ENCODE measurements around the gene GNG13. TPM values are rescaled to one million over a fixed set of nuclear protein-coding genes. Genes with fewer than 3 reads are reported as not detected.

The GNG13 gene
- total RNA-seq, 1 donor from 2014 or later: not detected

GRCh38 chr16:819336-820043, 19.0 kb upstream of the GNG13 start:
- TF ChIP-seq, protein P1, sequence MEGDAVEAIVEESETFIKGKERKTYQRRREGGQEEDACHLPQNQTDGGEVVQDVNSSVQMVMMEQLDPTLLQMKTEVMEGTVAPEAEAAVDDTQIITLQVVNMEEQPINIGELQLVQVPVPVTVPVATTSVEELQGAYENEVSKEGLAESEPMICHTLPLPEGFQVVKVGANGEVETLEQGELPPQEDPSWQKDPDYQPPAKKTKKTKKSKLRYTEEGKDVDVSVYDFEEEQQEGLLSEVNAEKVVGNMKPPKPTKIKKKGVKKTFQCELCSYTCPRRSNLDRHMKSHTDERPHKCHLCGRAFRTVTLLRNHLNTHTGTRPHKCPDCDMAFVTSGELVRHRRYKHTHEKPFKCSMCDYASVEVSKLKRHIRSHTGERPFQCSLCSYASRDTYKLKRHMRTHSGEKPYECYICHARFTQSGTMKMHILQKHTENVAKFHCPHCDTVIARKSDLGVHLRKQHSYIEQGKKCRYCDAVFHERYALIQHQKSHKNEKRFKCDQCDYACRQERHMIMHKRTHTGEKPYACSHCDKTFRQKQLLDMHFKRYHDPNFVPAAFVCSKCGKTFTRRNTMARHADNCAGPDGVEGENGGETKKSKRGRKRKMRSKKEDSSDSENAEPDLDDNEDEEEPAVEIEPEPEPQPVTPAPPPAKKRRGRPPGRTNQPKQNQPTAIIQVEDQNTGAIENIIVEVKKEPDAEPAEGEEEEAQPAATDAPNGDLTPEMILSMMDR (IDR thresholded peaks at IDR 0.05; ENCODE audit: unreplicated experiment): no peak
- H3K36me3 Mint-ChIP-seq (ENCODE audit: insufficient read depth): no peaks in the 10 kb centered on the region
- H3K27me3 Mint-ChIP-seq: peaks cover 9% of the 10 kb centered on the region
- H3K27ac Mint-ChIP-seq: no peak overlapping the region
- H3K9me3 Mint-ChIP-seq (ENCODE audit: low read depth): no peaks in the 10 kb centered on the region
- H3K4me1 Mint-ChIP-seq (ENCODE audit: low read depth): no peaks in the 10 kb centered on the region
- DNase-seq (ENCODE audit: low spot score, unreplicated experiment): no peak
- H3K4me3 Mint-ChIP-seq (ENCODE audit: low read depth): no peak overlapping the region

DNA sequence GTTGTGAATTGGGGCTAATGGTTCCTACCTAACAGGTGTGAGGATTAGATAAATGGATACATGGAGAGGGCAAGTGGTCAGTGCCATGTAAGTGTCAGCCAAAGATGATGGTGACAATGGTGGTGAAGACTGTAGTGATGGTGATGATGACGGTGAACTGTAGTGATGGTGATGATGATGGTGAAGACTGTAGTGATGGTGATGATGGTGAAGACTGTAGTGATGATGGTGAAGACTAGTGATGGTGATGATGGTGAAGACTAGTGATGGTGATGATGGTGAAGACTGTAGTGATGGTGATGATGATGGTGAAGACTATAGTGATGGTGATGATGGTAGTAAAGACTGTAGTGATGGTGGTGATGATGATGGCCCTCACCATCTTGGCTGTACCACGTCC, 18.1 kb upstream of the GNG13 start:
- TF ChIP-seq, protein P1 (IDR thresholded peaks at IDR 0.05; ENCODE audit: unreplicated experiment): no peak
- DNase-seq (ENCODE audit: low spot score, unreplicated experiment): no peak
- Mint-ChIP-seq H3K4me3 (ENCODE audit: low read depth) (no peak overlapping the region), H3K27me3 (peaks cover 12% of the 10 kb centered on the region), H3K4me1 (ENCODE audit: low read depth) (no peaks in the 10 kb centered on the region), H3K9me3 (ENCODE audit: low read depth) (no peaks in the 10 kb centered on the region), H3K27ac (no peak overlapping the region), H3K36me3 (ENCODE audit: insufficient read depth) (no peaks in the 10 kb centered on the region)

DNA sequence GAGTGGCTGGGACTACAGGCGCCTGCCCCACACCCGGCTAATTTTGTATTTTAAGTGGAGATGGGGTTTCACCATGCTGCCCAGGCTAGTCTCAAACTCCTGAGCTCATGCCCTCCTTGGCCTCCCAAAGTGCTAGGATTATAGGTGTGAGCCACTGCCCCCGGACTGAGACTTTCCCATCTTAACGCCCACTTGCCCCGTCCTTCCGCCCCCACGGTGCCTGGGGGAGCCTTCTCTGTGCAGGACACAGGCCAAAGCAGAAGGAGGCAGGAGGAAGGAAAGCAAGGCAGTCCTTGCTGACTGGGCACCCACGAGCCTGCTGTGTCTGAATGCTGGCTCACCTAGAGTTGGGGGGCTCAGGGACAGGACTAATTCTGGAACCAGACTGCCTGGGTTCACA, 17.6 kb upstream of the GNG13 start:
- TF ChIP-seq, protein P1 (IDR thresholded peaks at IDR 0.05; ENCODE audit: unreplicated experiment): no peak

DNA sequence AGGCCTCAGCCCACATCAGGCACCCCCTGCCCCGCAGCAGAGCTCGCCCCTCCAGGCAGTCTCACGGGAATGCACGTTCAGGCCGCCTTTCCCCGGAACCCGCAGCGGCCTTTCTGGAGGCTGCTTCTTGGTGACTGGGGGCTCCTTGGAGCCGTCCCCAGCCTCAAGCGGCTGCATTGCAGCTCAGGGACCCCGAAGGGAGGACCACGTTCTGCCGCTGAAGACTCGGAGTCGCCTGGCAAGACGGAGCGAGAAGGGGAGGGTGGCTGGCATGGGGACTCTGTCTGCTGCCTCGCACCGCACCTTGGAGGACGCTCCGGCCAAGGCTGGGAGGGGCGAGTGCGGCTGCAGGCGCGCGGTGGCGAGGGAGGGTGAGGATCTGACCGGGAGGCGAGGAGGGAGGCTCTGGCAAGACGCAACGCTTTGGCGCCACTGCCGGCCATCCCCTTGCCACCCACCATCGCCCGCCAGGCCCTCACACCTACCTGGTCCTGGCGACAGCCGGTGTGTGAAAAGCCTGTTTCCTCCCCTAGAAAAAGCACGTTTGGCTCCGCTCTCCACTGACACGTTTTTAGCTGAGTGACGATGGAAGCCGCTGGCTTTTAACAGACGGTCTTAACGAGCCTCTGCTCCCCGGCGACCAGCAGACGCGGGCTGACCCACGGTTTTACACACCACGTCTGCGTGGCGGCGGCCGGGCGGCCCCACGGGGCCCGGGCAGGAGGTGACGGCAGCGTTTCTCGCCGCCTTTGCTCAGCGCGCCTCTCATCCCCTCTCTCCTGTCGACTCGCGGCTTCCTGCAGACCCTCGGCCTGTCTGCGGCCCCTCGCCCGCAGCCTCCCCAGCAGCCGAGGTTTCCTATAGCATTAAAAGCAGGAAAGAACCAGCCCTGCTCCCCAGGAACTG, 16.7 kb upstream of the GNG13 start:
- no peak overlapping the region for H3K4me3 Mint-ChIP-seq (ENCODE audit: low read depth)
- TF ChIP-seq, protein P1 (IDR thresholded peaks at IDR 0.05; ENCODE audit: unreplicated experiment): no peak
- H3K36me3 Mint-ChIP-seq (ENCODE audit: insufficient read depth): no peaks in the 10 kb centered on the region
- peaks cover under 1% of the 10 kb centered on the region for H3K9me3 Mint-ChIP-seq (ENCODE audit: low read depth)
- H3K4me1 Mint-ChIP-seq (ENCODE audit: low read depth): no peaks in the 10 kb centered on the region
- H3K27me3 Mint-ChIP-seq: peaks cover 18% of the 10 kb centered on the region
- no peak overlapping the region for H3K27ac Mint-ChIP-seq
- DNase-seq (ENCODE audit: low spot score, unreplicated experiment): no peak

More for the DNA sequence above, 17.6 kb upstream of the GNG13 start:
- peaks cover 12% of the 10 kb centered on the region for H3K27me3 Mint-ChIP-seq
- no peaks in the 10 kb centered on the region for H3K9me3 Mint-ChIP-seq (ENCODE audit: low read depth)
- no peak for DNase-seq (ENCODE audit: low spot score, unreplicated experiment)
- H3K4me1 Mint-ChIP-seq (ENCODE audit: low read depth): no peaks in the 10 kb centered on the region
- no peaks in the 10 kb centered on the region for H3K36me3 Mint-ChIP-seq (ENCODE audit: insufficient read depth)
- H3K4me3 Mint-ChIP-seq (ENCODE audit: low read depth): no peak overlapping the region
- H3K27ac Mint-ChIP-seq: no peak overlapping the region

- H3K27me3 Mint-ChIP-seq: peaks cover 21% of the 10 kb centered on the region
- H3K4me1 Mint-ChIP-seq (ENCODE audit: low read depth): no peaks in the 10 kb centered on the region
- DNase-seq (ENCODE audit: low spot score, unreplicated experiment): no peak
- TF ChIP-seq, protein P1 (IDR thresholded peaks at IDR 0.05; ENCODE audit: unreplicated experiment): no peak
- H3K27ac Mint-ChIP-seq: no peak overlapping the region
- H3K36me3 Mint-ChIP-seq (ENCODE audit: insufficient read depth): peaks cover 3% of the 10 kb centered on the region
- no peak overlapping the region for H3K4me3 Mint-ChIP-seq (ENCODE audit: low read depth)
- H3K9me3 Mint-ChIP-seq (ENCODE audit: low read depth): peaks cover 3% of the 10 kb centered on the region
Measured at GRCh38 chr16:815861-816260, 15.3 kb upstream of the GNG13 start.
